Right atrium auricular region (tissue), 2 donors: Measurements from ENCODE around the gene RAB26. TPM values are rescaled to one million over a fixed set of nuclear protein-coding genes. Genes with fewer than 3 reads are reported as not detected.
A peak's percentile ranks its signal among the peaks of the same experiment; 100 is the strongest.

Experiments used
- DNase-seq: peaks from one replicate; pipeline ENCODE4 v3.0.0-alpha.2; 2019; ENCODE audit warnings: low spot score
- H3K27ac ChIP-seq, 2 donors: fragments of 200-600 bp; sonication (generic); 1 replicate in 1 of 2; 2 replicates in 1 of 2; pipeline ENCODE4 v1.5.1; 2016 to 2019
- H3K27me3 ChIP-seq, 2 donors: fragments of 200-600 bp; sonication (generic); one replicate each; pipeline versions ENCODE4 v1.5.1 to v1.6.0; 2017 to 2019
- H3K36me3 ChIP-seq: fragments of 200-600 bp; sonication (generic); one replicate; pipeline ENCODE4 v1.5.1; 2016
- H3K4me1 ChIP-seq, 2 donors: fragments of 200-600 bp; sonication (generic); one replicate each; pipeline versions ENCODE4 v1.5.1 to v1.6.0; 2017 to 2019
- H3K4me3 ChIP-seq, 2 donors: fragments of 200-600 bp; sonication (generic); 1 replicate in 1 of 2; 2 replicates in 1 of 2; pipeline ENCODE4 v1.5.1; 2017 to 2019; ENCODE audit warnings: mild to moderate bottlenecking in 1 of 2, moderate library complexity in 1 of 2
- H3K9me3 ChIP-seq, 2 donors: fragments of 200-600 bp; sonication (generic); one replicate each; pipeline ENCODE4 v1.5.1; 2019
- CTCF ChIP-seq, 2 donors: fragments of 200-600 bp; sonication (generic); IDR thresholded peaks; one replicate each; pipeline ENCODE4 v1.5.1; 2019; ENCODE audit warnings: antibody characterized with exemption in 2 of 2
- total RNA-seq, 2 donors: library from RNA; depleted of rRNA; stranded (reverse); fragments of >200 nt; gene quantifications; one replicate each; pipeline ENCODE4 v1.1.0, GENCODE V29; 2016

Gene RAB26
- total RNA-seq, 2 donors from 2014 or later: 0.31 to 1.4 TPM

- H3K4me3 ChIP-seq: no peak overlapping the region
- DNase-seq: peak; percentile 80
- no peaks in the 10 kb centered on the region for H3K27me3 ChIP-seq
- peak overlapping the region; percentile 59 to 66 for H3K27ac ChIP-seq
- peaks cover 4% of the 10 kb centered on the region for H3K36me3 ChIP-seq
- no peak for TF ChIP-seq CTCF (IDR thresholded peaks at IDR 0.05)
- no peaks in the 10 kb centered on the region for H3K9me3 ChIP-seq
- H3K4me1 ChIP-seq: peaks cover 0 to 56% of the 10 kb centered on the region in 2 donors
Measured at GRCh38 chr16:2160915-2161551, 12.6 kb downstream of the RAB26 start.

GRCh38 chr16:2161911-2162310 is 13.5 kb downstream of the RAB26 start:
- Histone ChIP-seq H3K4me3 (no peak overlapping the region), H3K4me1 (peaks cover 0 to 47% of the 10 kb centered on the region in 2 donors), H3K36me3 (peaks cover 13% of the 10 kb centered on the region), H3K9me3 (no peaks in the 10 kb centered on the region), H3K27ac (peak overlapping the region in 1 of 2 donors; percentile 66), H3K27me3 (no peaks in the 10 kb centered on the region)
- DNase-seq: no peak
- no peak for TF ChIP-seq CTCF (IDR thresholded peaks at IDR 0.05)

GRCh38 chr16:2162676-2163118 is 14.3 kb downstream of the RAB26 start:
- TF ChIP-seq CTCF (IDR thresholded peaks at IDR 0.05): no peak
- no peak for DNase-seq
- Histone ChIP-seq H3K4me1 (peaks cover 0 to 39% of the 10 kb centered on the region in 2 donors), H3K27ac (no peak overlapping the region), H3K9me3 (no peaks in the 10 kb centered on the region), H3K27me3 (no peaks in the 10 kb centered on the region), H3K4me3 (no peak overlapping the region), H3K36me3 (peaks cover 16% of the 10 kb centered on the region)

GRCh38 chr16:2163211-2163881 is 14.9 kb downstream of the RAB26 start:
- TF ChIP-seq CTCF (IDR thresholded peaks at IDR 0.05): no peak
- no peak for DNase-seq
- H3K27ac ChIP-seq: no peak overlapping the region
- no peak overlapping the region for H3K4me3 ChIP-seq
- no peaks in the 10 kb centered on the region for H3K9me3 ChIP-seq
- peaks cover 0 to 35% of the 10 kb centered on the region in 2 donors for H3K4me1 ChIP-seq
- no peaks in the 10 kb centered on the region for H3K27me3 ChIP-seq
- H3K36me3 ChIP-seq: peaks cover 22% of the 10 kb centered on the region

GRCh38 chr16:2165861-2166260 is 17.4 kb downstream of the RAB26 start:
- no peak for TF ChIP-seq CTCF (IDR thresholded peaks at IDR 0.05)
- Histone ChIP-seq H3K4me3 (no peak overlapping the region), H3K9me3 (no peaks in the 10 kb centered on the region), H3K4me1 (peaks cover 0 to 10% of the 10 kb centered on the region in 2 donors), H3K27ac (no peak overlapping the region), H3K27me3 (no peaks in the 10 kb centered on the region), H3K36me3 (peaks cover 22% of the 10 kb centered on the region)
- DNase-seq: no peak
